ENCODE data around the gene RTN4. TPM values are rescaled to one million over a fixed set of nuclear protein-coding genes. Genes with fewer than 3 reads are reported as not detected.

RTN4 gene, protein sequence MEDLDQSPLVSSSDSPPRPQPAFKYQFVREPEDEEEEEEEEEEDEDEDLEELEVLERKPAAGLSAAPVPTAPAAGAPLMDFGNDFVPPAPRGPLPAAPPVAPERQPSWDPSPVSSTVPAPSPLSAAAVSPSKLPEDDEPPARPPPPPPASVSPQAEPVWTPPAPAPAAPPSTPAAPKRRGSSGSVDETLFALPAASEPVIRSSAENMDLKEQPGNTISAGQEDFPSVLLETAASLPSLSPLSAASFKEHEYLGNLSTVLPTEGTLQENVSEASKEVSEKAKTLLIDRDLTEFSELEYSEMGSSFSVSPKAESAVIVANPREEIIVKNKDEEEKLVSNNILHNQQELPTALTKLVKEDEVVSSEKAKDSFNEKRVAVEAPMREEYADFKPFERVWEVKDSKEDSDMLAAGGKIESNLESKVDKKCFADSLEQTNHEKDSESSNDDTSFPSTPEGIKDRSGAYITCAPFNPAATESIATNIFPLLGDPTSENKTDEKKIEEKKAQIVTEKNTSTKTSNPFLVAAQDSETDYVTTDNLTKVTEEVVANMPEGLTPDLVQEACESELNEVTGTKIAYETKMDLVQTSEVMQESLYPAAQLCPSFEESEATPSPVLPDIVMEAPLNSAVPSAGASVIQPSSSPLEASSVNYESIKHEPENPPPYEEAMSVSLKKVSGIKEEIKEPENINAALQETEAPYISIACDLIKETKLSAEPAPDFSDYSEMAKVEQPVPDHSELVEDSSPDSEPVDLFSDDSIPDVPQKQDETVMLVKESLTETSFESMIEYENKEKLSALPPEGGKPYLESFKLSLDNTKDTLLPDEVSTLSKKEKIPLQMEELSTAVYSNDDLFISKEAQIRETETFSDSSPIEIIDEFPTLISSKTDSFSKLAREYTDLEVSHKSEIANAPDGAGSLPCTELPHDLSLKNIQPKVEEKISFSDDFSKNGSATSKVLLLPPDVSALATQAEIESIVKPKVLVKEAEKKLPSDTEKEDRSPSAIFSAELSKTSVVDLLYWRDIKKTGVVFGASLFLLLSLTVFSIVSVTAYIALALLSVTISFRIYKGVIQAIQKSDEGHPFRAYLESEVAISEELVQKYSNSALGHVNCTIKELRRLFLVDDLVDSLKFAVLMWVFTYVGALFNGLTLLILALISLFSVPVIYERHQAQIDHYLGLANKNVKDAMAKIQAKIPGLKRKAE
- total RNA-seq (100 to 1,000 TPM; 235 to 394 (median 302) TPM), polyA plus RNA-seq (100 to 1,000 TPM; 168 to 542 (median 289) TPM)
- long read RNA-seq, donor 1, full-length matches to known transcripts = 73 of 116 reads
- long read RNA-seq, donor 1, partial matches to known transcripts = 43 of 116 reads
- long read RNA-seq, donor 1, other reads (novel, unspliced or antisense) = 0 of 116 reads
- long read RNA-seq, donor 2, full-length matches to known transcripts = 249 of 344 reads
- long read RNA-seq, donor 2, partial matches to known transcripts = 89 of 344 reads
- long read RNA-seq, donor 2, other reads (novel, unspliced or antisense) = 6 of 344 reads

DNA sequence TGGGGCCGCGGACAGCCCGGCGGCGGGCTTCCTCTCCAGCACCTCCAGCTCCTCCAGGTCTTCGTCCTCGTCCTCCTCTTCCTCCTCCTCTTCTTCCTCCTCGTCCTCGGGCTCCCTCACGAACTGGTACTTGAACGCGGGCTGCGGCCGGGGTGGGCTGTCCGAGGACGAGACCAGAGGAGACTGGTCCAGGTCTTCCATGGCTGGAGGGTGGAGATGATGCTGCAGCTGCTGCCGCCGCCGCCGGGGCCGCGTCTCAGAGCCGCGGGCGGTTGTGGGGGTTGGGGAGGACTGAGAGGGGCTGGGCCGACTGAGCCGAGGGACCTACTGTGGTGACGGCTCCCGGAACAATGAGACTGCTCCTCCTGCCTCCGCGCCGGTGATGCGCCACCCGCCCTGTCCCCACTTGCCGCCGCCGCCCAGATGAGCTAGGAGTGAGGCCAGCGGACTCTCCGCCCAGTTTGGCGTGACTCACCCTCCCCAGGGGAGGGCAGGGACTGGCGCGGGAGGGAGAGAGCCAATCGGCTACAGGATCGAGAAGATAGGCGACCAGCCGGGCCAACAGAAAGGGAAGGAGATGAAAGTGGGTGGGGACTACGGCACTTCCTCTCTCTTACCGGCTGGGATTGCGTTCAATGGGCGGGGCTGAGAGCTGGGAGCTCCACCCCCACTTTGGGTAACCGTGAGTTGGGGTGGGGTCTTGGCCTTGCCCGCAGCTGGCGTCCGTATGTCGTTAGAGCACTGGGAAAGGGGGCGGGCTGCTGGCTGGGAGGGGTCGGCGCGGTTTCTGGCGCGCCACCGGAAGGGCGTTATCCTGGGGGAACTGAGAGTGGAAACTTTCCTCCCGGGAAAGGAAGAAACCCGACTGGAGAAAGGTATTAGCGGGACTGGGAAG is at the start of gene RTN4:
TSS of gene RTN4 (minus strand) at position 352 of the 895 bp plus-strand sequence. CDS start at position 201, 151 bp downstream.
- H3K4me1 ChIP-seq = peaks cover 21% of the 10 kb centered on the region
- TF ChIP-seq, protein P1, sequence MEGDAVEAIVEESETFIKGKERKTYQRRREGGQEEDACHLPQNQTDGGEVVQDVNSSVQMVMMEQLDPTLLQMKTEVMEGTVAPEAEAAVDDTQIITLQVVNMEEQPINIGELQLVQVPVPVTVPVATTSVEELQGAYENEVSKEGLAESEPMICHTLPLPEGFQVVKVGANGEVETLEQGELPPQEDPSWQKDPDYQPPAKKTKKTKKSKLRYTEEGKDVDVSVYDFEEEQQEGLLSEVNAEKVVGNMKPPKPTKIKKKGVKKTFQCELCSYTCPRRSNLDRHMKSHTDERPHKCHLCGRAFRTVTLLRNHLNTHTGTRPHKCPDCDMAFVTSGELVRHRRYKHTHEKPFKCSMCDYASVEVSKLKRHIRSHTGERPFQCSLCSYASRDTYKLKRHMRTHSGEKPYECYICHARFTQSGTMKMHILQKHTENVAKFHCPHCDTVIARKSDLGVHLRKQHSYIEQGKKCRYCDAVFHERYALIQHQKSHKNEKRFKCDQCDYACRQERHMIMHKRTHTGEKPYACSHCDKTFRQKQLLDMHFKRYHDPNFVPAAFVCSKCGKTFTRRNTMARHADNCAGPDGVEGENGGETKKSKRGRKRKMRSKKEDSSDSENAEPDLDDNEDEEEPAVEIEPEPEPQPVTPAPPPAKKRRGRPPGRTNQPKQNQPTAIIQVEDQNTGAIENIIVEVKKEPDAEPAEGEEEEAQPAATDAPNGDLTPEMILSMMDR (IDR thresholded peaks at IDR 0.05) = no peak
- WGBS, 3 donors = 0% methylated on average over 46 to 66 of the region's 66 CpGs
- peak within 1 kb of the TSS; percentile 83 for H3K4me3 ChIP-seq
- intact Hi-C loops (cut with DNase I) = loop anchor here (5.0 kb wide), 3 partner anchors 33 to 62 kb away; no protein-coding TSS in a partner anchor
- DNase-seq (peak; percentile 99), ATAC-seq (peak; percentile 93 to 94 (median 93))
- H3K9me3 ChIP-seq = no peaks in the 10 kb centered on the region
- no peaks in the 10 kb centered on the region for H3K36me3 ChIP-seq (ENCODE audit: insufficient read depth in 1 of 2, low read depth in 1 of 2)
- H3K27ac ChIP-seq = peak within 1 kb of the TSS; percentile 90
- no peaks in the 10 kb centered on the region for H3K27me3 ChIP-seq (ENCODE audit: insufficient read depth in 3 of 3, low read length in 2 of 3)

DNA sequence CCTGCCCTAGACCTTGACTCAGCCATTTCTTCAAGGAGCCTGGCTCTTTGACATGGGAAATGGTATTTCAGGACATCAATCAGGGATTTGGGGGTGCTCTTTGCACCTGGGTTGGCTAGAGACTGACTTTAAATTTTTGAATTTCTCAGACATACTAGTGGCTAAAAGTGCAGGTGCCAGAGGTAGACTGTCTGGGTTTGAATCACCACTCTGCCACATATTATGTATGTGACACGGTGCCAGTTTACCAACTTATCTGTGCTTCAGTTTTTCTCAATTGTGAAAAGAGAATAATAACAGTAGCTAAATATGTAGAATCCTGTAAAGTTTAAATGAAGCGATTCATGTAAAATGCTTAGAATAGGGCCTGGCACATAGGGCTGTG is 49.2 kb upstream of the RTN4 start:
- no peaks in the 10 kb centered on the region for H3K27me3 ChIP-seq (ENCODE audit: insufficient read depth in 3 of 3, low read length in 2 of 3)
- DNase-seq (no peak), ATAC-seq (peak in 1 of 4 donors; percentile 6)
- TF ChIP-seq, protein P1 (IDR thresholded peaks at IDR 0.05) = no peak
- peak overlapping the region; percentile 80 for H3K27ac ChIP-seq
- H3K4me1 ChIP-seq = peaks cover 39% of the 10 kb centered on the region
- intact Hi-C loops (cut with DNase I) = loop anchor here (5.0 kb wide), 1 partner anchor 47 kb away; the partner anchor contains the start of gene RTN4 (in 2 of the 2)
- no peaks in the 10 kb centered on the region for H3K9me3 ChIP-seq
- WGBS, 3 donors = 89 to 99% (median 93%) methylated on average over 2 of the region's 2 CpGs
- no peaks in the 10 kb centered on the region for H3K36me3 ChIP-seq (ENCODE audit: insufficient read depth in 1 of 2, low read depth in 1 of 2)
- H3K4me3 ChIP-seq = no peak overlapping the region

DNA sequence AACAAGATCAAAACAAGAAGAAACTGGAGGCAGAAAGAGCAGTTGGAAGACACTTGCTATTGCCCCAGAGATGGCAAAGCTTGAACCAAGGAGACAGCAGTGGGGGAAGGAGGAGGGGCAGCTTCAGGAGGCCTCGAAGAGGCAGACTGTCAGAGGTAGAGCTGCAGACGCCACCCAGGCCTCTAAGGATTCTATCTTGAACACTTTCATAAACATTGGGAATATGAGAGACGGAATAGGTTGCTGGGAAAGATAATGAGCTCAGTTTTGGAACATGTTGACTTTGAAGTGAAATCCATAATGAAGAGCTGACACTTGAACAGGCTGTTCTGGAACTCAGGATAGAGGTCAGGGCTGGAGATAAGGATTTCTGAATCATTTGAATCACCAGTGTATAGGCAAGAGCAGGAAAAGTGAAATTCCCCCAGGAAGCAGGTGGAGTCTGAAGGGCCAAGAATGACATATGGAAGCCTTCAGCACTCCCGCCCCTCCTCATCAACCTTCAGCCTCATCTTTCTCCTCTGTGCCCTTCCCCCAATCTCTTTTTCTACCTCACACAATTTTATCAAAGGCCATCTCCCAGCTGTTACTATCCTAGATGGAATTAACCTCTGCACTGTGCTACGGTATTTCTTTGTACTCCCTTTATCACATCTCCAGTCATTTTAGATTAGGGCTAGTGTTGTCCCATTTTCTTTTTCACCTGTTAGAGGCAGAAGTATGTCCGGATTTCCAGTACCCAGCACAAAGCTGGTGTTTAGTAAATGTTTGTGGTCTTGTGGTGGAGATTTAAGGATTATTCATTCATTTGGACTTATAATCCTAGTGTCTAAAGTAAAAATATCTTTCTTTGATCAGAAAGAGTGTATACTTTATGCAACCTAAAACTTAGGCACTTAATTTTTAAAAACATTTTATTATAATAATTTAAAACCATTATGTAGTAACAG is 47.5 kb upstream of the RTN4 start:
- no peaks in the 10 kb centered on the region for H3K27me3 ChIP-seq (ENCODE audit: insufficient read depth in 3 of 3, low read length in 2 of 3)
- no peaks in the 10 kb centered on the region for H3K9me3 ChIP-seq
- intact Hi-C loops (cut with DNase I) = loop anchor here (5.0 kb wide), 1 partner anchor 45 kb away; the partner anchor contains the start of gene RTN4 (in 2 of the 2)
- TF ChIP-seq, protein P1 (IDR thresholded peaks at IDR 0.05) = no peak
- ATAC-seq (peak in 3 of 4 donors; percentile 58 to 63 (median 58)), DNase-seq (peak; percentile 40 to 54)
- H3K4me3 ChIP-seq = no peak overlapping the region
- H3K27ac ChIP-seq = peak overlapping the region; percentile 73
- H3K36me3 ChIP-seq (ENCODE audit: insufficient read depth in 1 of 2, low read depth in 1 of 2) = peaks cover 0 to 2% of the 10 kb centered on the region in 2 donors
- WGBS, 3 donors = 53 to 58% (median 56%) methylated on average over 6 of the region's 6 CpGs
- peaks cover 39% of the 10 kb centered on the region for H3K4me1 ChIP-seq
